ENCODE data around the gene ABHD17A.

Gene ABHD17A

DNA sequence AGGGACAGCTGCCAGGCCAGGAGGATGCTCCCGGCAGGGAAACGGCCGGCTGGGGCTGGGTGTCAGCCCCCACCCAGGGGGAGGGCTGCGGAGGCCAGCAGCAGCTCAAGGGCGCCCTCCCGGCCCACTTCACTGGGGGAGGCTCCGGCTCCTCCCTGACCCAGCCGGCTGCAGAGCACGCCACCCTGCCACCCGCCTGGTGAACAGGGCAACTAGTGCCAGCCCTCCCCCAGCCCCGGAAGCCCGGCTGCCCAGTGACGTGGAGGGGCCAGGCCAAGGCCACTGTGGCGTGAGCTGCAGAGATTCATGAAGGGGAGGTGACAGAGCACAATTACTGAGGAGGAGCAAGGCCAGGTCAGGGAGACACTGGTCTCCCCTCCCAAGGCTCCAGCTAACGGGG, 51.8 kb downstream of the ABHD17A start:
- ChIA-PET CTCF (interaction anchor here (0.8 to 1.6 kb wide), 2 partner anchors 8 to 32 kb away, joined by 3 to 5 read pairs; no protein-coding TSS in a partner anchor), POLR2A (no interaction called here)
- peaks cover 7 to 49% (median 15%) of the 10 kb centered on the region in 4 experiments for H3K36me3 ChIP-seq (ENCODE audit: control insufficient read depth in 4 of 4, insufficient read depth in 4 of 4, low read length in 3 of 4)
- H3K4me3 ChIP-seq (ENCODE audit: control insufficient read depth in 1 of 7, extremely low read depth in 1 of 7, insufficient read depth in 4 of 7, low read depth in 2 of 7, low read length in 6 of 7), result no peak overlapping the region
- peaks cover 0 to 5% (median 4%) of the 10 kb centered on the region in 4 experiments for H3K4me1 ChIP-seq (ENCODE audit: control extremely low read depth in 1 of 4, control insufficient read depth in 4 of 4, insufficient read depth in 4 of 4, low read length in 3 of 4)
- H3K9me3 ChIP-seq (ENCODE audit: control extremely low read depth in 1 of 5, control insufficient read depth in 4 of 5, insufficient read depth in 2 of 5, low read depth in 1 of 5, low read length in 4 of 5), result no peaks in the 10 kb centered on the region
- no peak overlapping the region for H3K27ac ChIP-seq (ENCODE audit: insufficient read depth in 1 of 2, low read depth in 1 of 2, low read length in 2 of 2, poor library complexity in 1 of 2, severe bottlenecking in 2 of 2)
- 95% methylated on average over 14 of the region's 15 CpGs for WGBS (ENCODE audit: insufficient coverage)
- H3K27me3 ChIP-seq (replicated peaks in 2 of 5; ENCODE audit: control insufficient read depth in 4 of 5, insufficient read depth in 5 of 5, low read length in 4 of 5), result no peaks in the 10 kb centered on the region
- DNase-seq, result no peak

DNA sequence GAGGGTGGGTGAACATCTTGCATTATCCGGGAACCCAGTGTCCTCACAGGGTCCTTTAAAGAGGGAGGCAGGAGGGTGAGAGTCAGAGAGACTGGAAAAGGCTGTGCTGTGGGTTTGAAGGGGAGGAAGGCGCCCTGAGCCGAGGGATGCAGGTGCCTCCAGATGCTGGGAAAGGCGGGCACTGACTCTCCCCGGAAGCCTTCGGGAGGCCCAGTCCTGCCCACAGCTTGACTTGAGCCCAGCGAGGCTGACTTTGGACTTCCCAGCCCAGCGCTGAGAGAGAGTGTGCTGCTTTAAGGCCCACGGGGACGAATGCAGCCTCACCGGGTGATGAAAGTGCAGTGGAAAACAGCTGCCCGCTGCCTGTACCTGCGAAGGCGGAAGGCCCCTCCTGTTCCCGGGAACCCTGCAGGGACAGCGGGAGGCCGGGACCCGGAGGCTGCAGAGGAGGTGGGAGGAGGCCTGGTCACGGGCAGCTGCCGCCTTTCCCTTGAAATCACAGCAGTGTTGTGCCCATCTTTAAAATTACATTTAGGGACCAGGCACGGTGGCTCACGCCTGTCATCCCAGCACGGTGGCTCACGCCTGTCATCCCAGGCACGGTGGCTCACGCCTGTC, 53.1 kb downstream of the ABHD17A start:
- peaks cover 0 to 1% (median 0%) of the 10 kb centered on the region in 4 experiments for H3K4me1 ChIP-seq (ENCODE audit: control extremely low read depth in 1 of 4, control insufficient read depth in 4 of 4, insufficient read depth in 4 of 4, low read length in 3 of 4)
- H3K27me3 ChIP-seq (replicated peaks in 2 of 5; ENCODE audit: control insufficient read depth in 4 of 5, insufficient read depth in 5 of 5, low read length in 4 of 5), result no peaks in the 10 kb centered on the region
- H3K9me3 ChIP-seq (ENCODE audit: control extremely low read depth in 1 of 5, control insufficient read depth in 4 of 5, insufficient read depth in 2 of 5, low read depth in 1 of 5, low read length in 4 of 5), result no peaks in the 10 kb centered on the region
- H3K4me3 ChIP-seq (ENCODE audit: control insufficient read depth in 1 of 7, extremely low read depth in 1 of 7, insufficient read depth in 4 of 7, low read depth in 2 of 7, low read length in 6 of 7), result no peak overlapping the region
- peaks cover 7 to 59% (median 18%) of the 10 kb centered on the region in 4 experiments for H3K36me3 ChIP-seq (ENCODE audit: control insufficient read depth in 4 of 4, insufficient read depth in 4 of 4, low read length in 3 of 4)
- no peak for DNase-seq
- WGBS (ENCODE audit: insufficient coverage), result 92% methylated on average over 24 of the region's 26 CpGs
- H3K27ac ChIP-seq (ENCODE audit: insufficient read depth in 1 of 2, low read depth in 1 of 2, low read length in 2 of 2, poor library complexity in 1 of 2, severe bottlenecking in 2 of 2), result no peak overlapping the region
- POLR2A ChIA-PET, result no interaction called here
- CTCF ChIA-PET, result interaction anchor here (0.7 to 1.6 kb wide), 2 partner anchors 10 to 14 kb away, joined by 3 to 5 read pairs; no protein-coding TSS in a partner anchor

DNA sequence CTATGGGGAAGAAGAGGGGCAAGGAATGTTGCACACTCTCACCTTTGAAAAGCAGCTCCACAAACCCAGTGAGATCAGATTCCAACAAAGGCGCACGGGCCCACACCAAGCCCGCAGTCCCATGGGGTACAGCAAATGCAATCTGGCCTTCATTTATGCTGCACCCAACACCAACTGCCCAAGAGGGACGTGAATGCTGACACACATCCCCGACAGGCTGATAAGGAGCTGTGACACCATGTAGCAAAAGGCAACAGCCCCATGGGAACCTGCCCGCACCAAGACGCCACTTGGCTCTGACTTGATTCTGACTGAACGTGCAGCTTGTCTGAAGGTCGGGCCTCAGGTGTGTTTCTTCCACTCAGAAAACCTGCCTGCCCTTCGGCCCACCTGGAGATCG, 54.3 kb downstream of the ABHD17A start:
- CTCF ChIA-PET, result interaction anchor here (1.1 to 8.0 kb wide), 3 partner anchors 9 to 46 kb away, joined by 3 to 80 read pairs (median 5); no protein-coding TSS in a partner anchor
- Histone ChIP-seq H3K27me3 (replicated peaks in 2 of 5; ENCODE audit: control insufficient read depth in 4 of 5, insufficient read depth in 5 of 5, low read length in 4 of 5) (no peaks in the 10 kb centered on the region), H3K36me3 (ENCODE audit: control insufficient read depth in 4 of 4, insufficient read depth in 4 of 4, low read length in 3 of 4) (peaks cover 9 to 66% (median 21%) of the 10 kb centered on the region in 4 experiments), H3K4me1 (ENCODE audit: control extremely low read depth in 1 of 4, control insufficient read depth in 4 of 4, insufficient read depth in 4 of 4, low read length in 3 of 4) (no peaks in the 10 kb centered on the region), H3K9me3 (ENCODE audit: control extremely low read depth in 1 of 5, control insufficient read depth in 4 of 5, insufficient read depth in 2 of 5, low read depth in 1 of 5, low read length in 4 of 5) (no peaks in the 10 kb centered on the region), H3K4me3 (ENCODE audit: control insufficient read depth in 1 of 7, extremely low read depth in 1 of 7, insufficient read depth in 4 of 7, low read depth in 2 of 7, low read length in 6 of 7) (no peak overlapping the region), H3K27ac (ENCODE audit: insufficient read depth in 1 of 2, low read depth in 1 of 2, low read length in 2 of 2, poor library complexity in 1 of 2, severe bottlenecking in 2 of 2) (no peak overlapping the region)
- no peak for DNase-seq
- POLR2A ChIA-PET, result no interaction called here
- 99% methylated on average over 11 of the region's 11 CpGs for WGBS (ENCODE audit: insufficient coverage)

DNA sequence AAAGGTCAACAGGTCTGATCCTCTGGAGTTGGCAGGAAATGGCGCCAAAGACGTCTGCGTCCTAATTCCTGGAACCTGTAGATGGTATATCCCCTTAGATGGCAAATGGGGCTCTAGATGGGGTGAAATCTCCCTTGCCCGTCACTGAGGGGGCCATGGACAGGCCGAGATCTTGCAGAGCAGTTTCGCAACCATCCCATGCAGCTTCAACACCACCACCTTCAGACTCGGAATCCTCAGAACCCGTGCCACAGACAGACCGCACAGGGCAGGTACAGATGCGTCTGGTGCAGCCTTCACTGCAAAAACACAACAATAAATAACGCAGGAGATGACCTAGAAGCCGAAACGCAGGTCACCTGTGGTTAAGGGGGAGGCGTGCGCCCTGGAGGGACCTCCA, 54.7 kb downstream of the ABHD17A start:
- Histone ChIP-seq H3K4me3 (ENCODE audit: control insufficient read depth in 1 of 7, extremely low read depth in 1 of 7, insufficient read depth in 4 of 7, low read depth in 2 of 7, low read length in 6 of 7) (no peak overlapping the region), H3K27ac (ENCODE audit: insufficient read depth in 1 of 2, low read depth in 1 of 2, low read length in 2 of 2, poor library complexity in 1 of 2, severe bottlenecking in 2 of 2) (no peak overlapping the region), H3K4me1 (ENCODE audit: control extremely low read depth in 1 of 4, control insufficient read depth in 4 of 4, insufficient read depth in 4 of 4, low read length in 3 of 4) (no peaks in the 10 kb centered on the region), H3K27me3 (replicated peaks in 2 of 5; ENCODE audit: control insufficient read depth in 4 of 5, insufficient read depth in 5 of 5, low read length in 4 of 5) (no peaks in the 10 kb centered on the region), H3K9me3 (ENCODE audit: control extremely low read depth in 1 of 5, control insufficient read depth in 4 of 5, insufficient read depth in 2 of 5, low read depth in 1 of 5, low read length in 4 of 5) (no peaks in the 10 kb centered on the region), H3K36me3 (ENCODE audit: control insufficient read depth in 4 of 4, insufficient read depth in 4 of 4, low read length in 3 of 4) (peaks cover 10 to 66% (median 25%) of the 10 kb centered on the region in 4 experiments)
- WGBS (ENCODE audit: insufficient coverage), result 96% methylated on average over 13 of the region's 15 CpGs
- ChIA-PET POLR2A (no interaction called here), CTCF (interaction anchor here (1.0 to 8.0 kb wide), 4 partner anchors 9 to 45 kb away, joined by 3 to 80 read pairs (median 4); no protein-coding TSS in a partner anchor)
- DNase-seq, result no peak

DNA sequence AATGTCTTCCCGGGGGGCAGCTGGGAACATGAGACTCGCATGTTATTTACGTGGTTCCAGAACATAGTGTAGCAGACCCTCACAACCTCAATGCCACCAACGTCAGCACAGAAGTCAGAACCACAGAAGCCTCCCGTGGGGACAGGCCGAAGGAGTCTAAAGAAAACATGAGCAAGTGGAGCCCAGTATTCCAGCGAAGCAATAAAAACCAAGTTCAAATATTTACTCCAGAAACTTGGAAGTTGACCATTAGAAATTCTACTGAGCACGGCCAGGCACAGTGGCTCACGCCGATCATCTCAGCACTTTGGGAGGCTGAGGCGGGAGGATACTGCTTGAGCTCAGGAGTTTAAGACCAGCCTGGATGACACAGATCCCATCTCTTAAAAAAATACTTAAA, 55.3 kb downstream of the ABHD17A start:
- DNase-seq, result no peak
- 95% methylated on average over 6 of the region's 11 CpGs for WGBS (ENCODE audit: insufficient coverage)
- H3K9me3 ChIP-seq (ENCODE audit: control extremely low read depth in 1 of 5, control insufficient read depth in 4 of 5, insufficient read depth in 2 of 5, low read depth in 1 of 5, low read length in 4 of 5), result no peaks in the 10 kb centered on the region
- H3K36me3 ChIP-seq (ENCODE audit: control insufficient read depth in 4 of 4, insufficient read depth in 4 of 4, low read length in 3 of 4), result peaks cover 10 to 66% (median 26%) of the 10 kb centered on the region in 4 experiments
- no peak overlapping the region for H3K27ac ChIP-seq (ENCODE audit: insufficient read depth in 1 of 2, low read depth in 1 of 2, low read length in 2 of 2, poor library complexity in 1 of 2, severe bottlenecking in 2 of 2)
- H3K4me1 ChIP-seq (ENCODE audit: control extremely low read depth in 1 of 4, control insufficient read depth in 4 of 4, insufficient read depth in 4 of 4, low read length in 3 of 4), result no peaks in the 10 kb centered on the region
- H3K4me3 ChIP-seq (ENCODE audit: control insufficient read depth in 1 of 7, extremely low read depth in 1 of 7, insufficient read depth in 4 of 7, low read depth in 2 of 7, low read length in 6 of 7), result no peak overlapping the region
- POLR2A ChIA-PET, result no interaction called here
- CTCF ChIA-PET, result interaction anchor here (1.0 to 8.0 kb wide), 4 partner anchors 10 to 45 kb away, joined by 3 to 80 read pairs (median 4); no protein-coding TSS in a partner anchor
- H3K27me3 ChIP-seq (replicated peaks in 2 of 5; ENCODE audit: control insufficient read depth in 4 of 5, insufficient read depth in 5 of 5, low read length in 4 of 5), result no peaks in the 10 kb centered on the region

DNA sequence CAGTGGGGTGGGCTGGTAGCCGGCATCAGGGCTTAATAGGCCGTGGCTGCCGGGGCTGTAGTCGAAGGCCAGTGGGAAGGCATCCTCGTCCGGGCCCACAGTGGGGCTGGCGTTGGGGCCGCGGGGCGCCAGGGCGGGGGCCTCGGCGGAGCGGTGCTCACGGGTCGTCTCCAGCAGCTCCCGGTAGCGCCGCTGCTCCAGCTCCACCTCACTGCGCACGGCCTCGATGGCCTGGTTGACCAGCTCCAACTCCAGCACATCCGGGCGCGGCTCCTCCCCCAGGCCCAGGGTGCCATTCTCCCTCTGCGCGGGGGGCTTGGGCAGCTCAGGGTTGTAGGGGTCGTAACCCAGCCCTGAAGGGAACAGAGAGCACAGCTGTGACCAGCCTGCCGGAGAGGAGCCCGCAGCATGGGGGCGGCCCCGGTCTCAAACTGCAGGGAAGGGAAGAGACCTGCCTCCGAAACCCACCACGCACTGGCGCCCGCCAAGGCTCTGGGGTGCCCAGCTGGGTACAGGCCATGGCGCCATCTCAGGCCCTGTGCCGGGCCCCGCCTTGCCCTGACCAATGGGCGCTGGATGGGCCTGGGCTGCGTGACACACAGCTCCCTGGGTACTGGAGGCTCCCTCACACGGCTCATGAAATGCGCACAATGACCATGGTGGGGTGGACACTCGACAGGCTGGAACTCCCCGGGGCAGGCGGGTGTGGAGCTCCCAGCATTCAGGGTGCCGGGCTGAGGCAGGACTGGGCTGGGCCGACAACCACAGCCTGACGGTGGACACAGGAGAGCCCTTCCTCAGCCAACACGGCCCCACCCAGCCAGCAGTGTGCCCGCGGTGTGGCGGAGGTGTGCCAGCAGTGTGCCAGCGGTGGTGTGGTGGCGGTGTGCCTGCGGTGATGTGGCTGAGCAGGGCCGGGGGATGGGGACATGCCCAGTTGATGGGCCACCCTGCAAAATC, 56.7 kb downstream of the ABHD17A start:
- Histone ChIP-seq H3K4me3 (ENCODE audit: control insufficient read depth in 1 of 7, extremely low read depth in 1 of 7, insufficient read depth in 4 of 7, low read depth in 2 of 7, low read length in 6 of 7) (no peak overlapping the region), H3K27ac (ENCODE audit: insufficient read depth in 1 of 2, low read depth in 1 of 2, low read length in 2 of 2, poor library complexity in 1 of 2, severe bottlenecking in 2 of 2) (no peak overlapping the region), H3K27me3 (replicated peaks in 2 of 5; ENCODE audit: control insufficient read depth in 4 of 5, insufficient read depth in 5 of 5, low read length in 4 of 5) (no peaks in the 10 kb centered on the region), H3K36me3 (ENCODE audit: control insufficient read depth in 4 of 4, insufficient read depth in 4 of 4, low read length in 3 of 4) (peaks cover 10 to 67% (median 32%) of the 10 kb centered on the region in 4 experiments), H3K4me1 (ENCODE audit: control extremely low read depth in 1 of 4, control insufficient read depth in 4 of 4, insufficient read depth in 4 of 4, low read length in 3 of 4) (no peaks in the 10 kb centered on the region), H3K9me3 (ENCODE audit: control extremely low read depth in 1 of 5, control insufficient read depth in 4 of 5, insufficient read depth in 2 of 5, low read depth in 1 of 5, low read length in 4 of 5) (no peaks in the 10 kb centered on the region)
- CTCF ChIA-PET, result interaction anchor here (1.9 to 8.0 kb wide), 2 partner anchors 11 to 235 kb away, joined by 6 to 80 read pairs; no protein-coding TSS in a partner anchor
- WGBS (ENCODE audit: insufficient coverage), result 97% methylated on average over 51 of the region's 57 CpGs
- DNase-seq, result no peak
- POLR2A ChIA-PET, result no interaction called here
